PC-3 (cell line): ENCODE data around the gene NXPH1. TPM values are rescaled to one million over a fixed set of nuclear protein-coding genes. Genes with fewer than 3 reads are reported as not detected.

Source experiments
- ATAC-seq: fragments of 200-7000 bp; cut with Tn5 transposase; 2 replicates; pipeline ENCODE4 v1.9.1; 2020; ENCODE audit warnings: mild to moderate bottlenecking, moderate library complexity
- Bru-seq: library from RNA; stranded (reverse); fragments of 400-500 nt; gene quantifications from one replicate; lab custom pipeline; 2021; lab: Mats Ljungman, UMichigan
- BruChase-seq, 2 experiments: library from RNA; stranded (reverse); fragments of 400-500 nt; gene quantifications; one replicate each; lab custom pipeline; 2021; lab: Mats Ljungman, UMichigan
- BruUV-seq: library from RNA; stranded (reverse); fragments of 400-500 nt; replicated peaks from 2 replicates; lab custom pipeline; 2021; lab: Mats Ljungman, UMichigan
- CTCF ChIA-PET: fragments of 300-600 bp; sonication (Branson Sonifier 250); formaldehyde crosslinking; loops from one replicate; lab custom pipeline; 2022; ENCODE audit warnings: antibody characterized with exemption; lab: Charles Lee
- POLR2A ChIA-PET: fragments of 300-600 bp; sonication (Branson Sonifier 250); formaldehyde crosslinking; loops from one replicate; lab custom pipeline; 2022; ENCODE audit warnings: antibody characterized with exemption; ENCODE audit not compliant: unreplicated experiment; lab: Charles Lee
- DNase-seq: peaks from one replicate; pipeline ENCODE4 v3.0.0-alpha.2; 2015
- H2AFZ ChIP-seq: fragments of 300-600 bp; sonication (generic); 2 replicates; pipeline ENCODE4 v1.6.0; 2016; ENCODE audit warnings: antibody characterized with exemption, low read length
- H3F3A ChIP-seq: fragments of 300-600 bp; sonication (generic); one replicate; pipeline ENCODE4 v1.6.0; 2017; ENCODE audit warnings: antibody characterized with exemption, low read length, control low read depth, mild to moderate bottlenecking; ENCODE audit not compliant: unreplicated experiment
- H3K27ac ChIP-seq: fragments of 300-600 bp; sonication (generic); 2 replicates; pipeline ENCODE4 v1.5.1; 2016; ENCODE audit warnings: mild to moderate bottlenecking, low read length
- H3K27me3 ChIP-seq: fragments of 300-600 bp; sonication (generic); 2 replicates; pipeline ENCODE4 v1.6.1; 2016; ENCODE audit warnings: low read length, mixed read lengths
- H3K36me3 ChIP-seq: fragments of 300-600 bp; sonication (generic); 2 replicates; pipeline ENCODE4 v1.6.1; 2016; ENCODE audit warnings: low read depth, mixed run types, low read length, mixed read lengths
- H3K4me1 ChIP-seq: fragments of 300-600 bp; sonication (generic); 2 replicates; pipeline ENCODE4 v1.5.1; 2016; ENCODE audit warnings: low read length; ENCODE audit not compliant: insufficient read depth
- H3K4me2 ChIP-seq: fragments of 300-600 bp; sonication (generic); 2 replicates; pipeline ENCODE4 v1.6.0; 2016; ENCODE audit warnings: low read length
- H3K4me3 ChIP-seq: fragments of 300-600 bp; sonication (generic); 2 replicates; pipeline ENCODE4 v1.5.1; 2016; ENCODE audit warnings: mild to moderate bottlenecking, low read length, mixed read lengths
- H3K79me2 ChIP-seq: fragments of 300-600 bp; sonication (generic); 2 replicates; pipeline ENCODE4 v1.6.1; 2017; ENCODE audit warnings: low read length, mixed read lengths
- H3K9ac ChIP-seq: fragments of 300-600 bp; sonication (generic); 2 replicates; pipeline ENCODE4 v1.6.0; 2016; ENCODE audit warnings: mild to moderate bottlenecking, low read length
- H3K9me2 ChIP-seq: fragments of 300-600 bp; sonication (generic); replicated peaks from 2 replicates; pipeline ENCODE4 v1.6.1; 2016; ENCODE audit warnings: mixed run types, low read length, mixed read lengths
- H3K9me3 ChIP-seq: fragments of 300-600 bp; sonication (generic); 2 replicates; pipeline ENCODE4 v1.6.1; 2016; ENCODE audit warnings: low read length, mixed read lengths
- H4K20me1 ChIP-seq: fragments of 300-600 bp; sonication (generic); 2 replicates; pipeline ENCODE4 v1.6.1; 2016; ENCODE audit warnings: low read length, mixed read lengths
- EZH2 ChIP-seq: fragments of 300-600 bp; sonication (generic); IDR thresholded peaks from one replicate; pipeline ENCODE4 v1.6.1; 2017; ENCODE audit warnings: antibody characterized with exemption, mild to moderate bottlenecking, low read length; ENCODE audit not compliant: unreplicated experiment
- EZH2phosphoT487 ChIP-seq: fragments of 300-600 bp; sonication (generic); IDR thresholded peaks from 2 replicates; pipeline ENCODE4 v1.6.1; 2018; ENCODE audit warnings: mild to moderate bottlenecking, antibody characterized with exemption, low read length, borderline replicate concordance
- intact Hi-C: fragments of 100-400 bp; cut with micrococcal nuclease; formaldehyde crosslinking; loops from 2 replicates; pipeline ENCODE4 v1.9.0; 2023
- long read RNA-seq: library from polyadenylated mRNA; unstranded; transcript quantifications from one replicate; pipeline ENCODE4 v2.0.0, GENCODE V29; 2021; ENCODE audit not compliant: unreplicated experiment
- total RNA-seq: library from RNA; depleted of rRNA; stranded (reverse); fragments of >200 nt; gene quantifications from 2 replicates; pipeline ENCODE4 v1.2.3, GENCODE V29; 2014; rRNA removed
- TF ChIP-seq, protein P1 (sequence below): fragments of 300-600 bp; sonication (generic); conservative IDR thresholded peaks from 2 replicates; pipeline ENCODE4 v1.5.1; 2017; ENCODE audit warnings: antibody characterized with exemption, low read depth, mild to moderate bottlenecking, low read length

Gene NXPH1
- total RNA-seq = not detected in 2 replicates
- percentile 0 among the genes with signal in this experiment for Bru-seq, nascent RNA
- BruChase-seq, experiment 1, labeled RNA remaining after a 6-hour chase = percentile 1 among the genes with signal in this experiment
- BruChase-seq, experiment 2, labeled RNA remaining after a 2-hour chase = percentile 2 among the genes with signal in this experiment
- long read RNA-seq = 0 reads

DNA sequence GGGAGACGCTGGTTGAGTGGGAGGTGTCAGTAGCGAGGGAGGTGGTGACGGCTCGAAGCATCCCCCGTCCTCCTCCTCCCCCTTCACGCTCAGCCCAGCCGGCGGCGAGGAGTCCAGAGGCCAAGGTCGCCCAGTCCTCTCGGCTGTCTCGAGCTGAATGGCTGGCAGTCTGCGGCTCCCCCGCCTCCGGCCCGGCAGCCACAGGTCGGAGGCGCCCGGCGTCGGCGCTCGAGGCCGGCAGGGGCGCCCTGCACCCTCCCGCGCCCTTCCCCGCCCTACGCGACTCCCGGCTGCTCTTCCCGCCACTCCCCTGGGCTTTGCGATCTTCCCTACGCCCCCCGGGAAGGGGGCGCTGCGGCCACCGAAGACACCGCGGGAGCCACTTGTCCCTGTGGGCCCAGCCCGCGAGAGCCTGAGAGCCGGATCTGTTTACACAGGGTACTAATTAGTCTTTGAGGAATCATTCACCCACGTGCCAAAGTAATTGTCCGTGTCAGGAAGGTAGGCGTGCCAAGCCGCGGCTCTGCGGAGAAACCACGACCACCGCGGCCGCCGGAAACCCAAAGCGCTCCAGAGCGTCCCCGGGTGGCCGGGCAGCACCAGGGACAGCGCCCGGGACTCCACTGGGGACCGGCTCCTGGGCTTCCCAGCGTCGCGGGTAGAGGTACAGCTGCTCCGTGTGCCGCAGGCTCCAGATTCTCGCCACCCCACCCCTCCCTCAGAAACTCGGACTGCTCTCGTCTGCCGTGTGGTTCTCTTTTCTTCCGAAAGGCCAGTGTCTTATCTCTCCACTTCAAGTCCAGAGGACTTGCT, at the start of gene NXPH1:
Gene NXPH1, plus strand, starts transcription at position 133 of the 813 bp plus-strand sequence.
- no peaks in the 10 kb centered on the region for H3K9me3 ChIP-seq
- ChIA-PET CTCF (no interaction called here), POLR2A (no interaction called here)
- no peak within 1 kb of the TSS for H3K27ac ChIP-seq
- H4K20me1 ChIP-seq = no peaks in the 10 kb centered on the region
- ATAC-seq (no peak), DNase-seq (no peak)
- BruUV-seq = no TSS peak
- no peaks in the 10 kb centered on the region for H3K9me2 ChIP-seq
- H3K4me2 ChIP-seq = no peak within 1 kb of the TSS
- H3F3A ChIP-seq = no peaks in the 10 kb centered on the region
- no peaks in the 10 kb centered on the region for H3K79me2 ChIP-seq
- no peaks in the 10 kb centered on the region for H3K4me1 ChIP-seq
- H2AFZ ChIP-seq = no peak within 1 kb of the TSS
- H3K36me3 ChIP-seq = no peaks in the 10 kb centered on the region
- no peak within 1 kb of the TSS for H3K9ac ChIP-seq
- TF ChIP-seq EZH2phosphoT487 (no peak), EZH2 (no peak)
- TF ChIP-seq, protein P1, sequence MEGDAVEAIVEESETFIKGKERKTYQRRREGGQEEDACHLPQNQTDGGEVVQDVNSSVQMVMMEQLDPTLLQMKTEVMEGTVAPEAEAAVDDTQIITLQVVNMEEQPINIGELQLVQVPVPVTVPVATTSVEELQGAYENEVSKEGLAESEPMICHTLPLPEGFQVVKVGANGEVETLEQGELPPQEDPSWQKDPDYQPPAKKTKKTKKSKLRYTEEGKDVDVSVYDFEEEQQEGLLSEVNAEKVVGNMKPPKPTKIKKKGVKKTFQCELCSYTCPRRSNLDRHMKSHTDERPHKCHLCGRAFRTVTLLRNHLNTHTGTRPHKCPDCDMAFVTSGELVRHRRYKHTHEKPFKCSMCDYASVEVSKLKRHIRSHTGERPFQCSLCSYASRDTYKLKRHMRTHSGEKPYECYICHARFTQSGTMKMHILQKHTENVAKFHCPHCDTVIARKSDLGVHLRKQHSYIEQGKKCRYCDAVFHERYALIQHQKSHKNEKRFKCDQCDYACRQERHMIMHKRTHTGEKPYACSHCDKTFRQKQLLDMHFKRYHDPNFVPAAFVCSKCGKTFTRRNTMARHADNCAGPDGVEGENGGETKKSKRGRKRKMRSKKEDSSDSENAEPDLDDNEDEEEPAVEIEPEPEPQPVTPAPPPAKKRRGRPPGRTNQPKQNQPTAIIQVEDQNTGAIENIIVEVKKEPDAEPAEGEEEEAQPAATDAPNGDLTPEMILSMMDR = no peak
- H3K27me3 ChIP-seq = peaks cover 14% of the 10 kb centered on the region; the same call in 1 of the 2 replicates
- no peak within 1 kb of the TSS for H3K4me3 ChIP-seq
- intact Hi-C loops = no loop called here

DNA sequence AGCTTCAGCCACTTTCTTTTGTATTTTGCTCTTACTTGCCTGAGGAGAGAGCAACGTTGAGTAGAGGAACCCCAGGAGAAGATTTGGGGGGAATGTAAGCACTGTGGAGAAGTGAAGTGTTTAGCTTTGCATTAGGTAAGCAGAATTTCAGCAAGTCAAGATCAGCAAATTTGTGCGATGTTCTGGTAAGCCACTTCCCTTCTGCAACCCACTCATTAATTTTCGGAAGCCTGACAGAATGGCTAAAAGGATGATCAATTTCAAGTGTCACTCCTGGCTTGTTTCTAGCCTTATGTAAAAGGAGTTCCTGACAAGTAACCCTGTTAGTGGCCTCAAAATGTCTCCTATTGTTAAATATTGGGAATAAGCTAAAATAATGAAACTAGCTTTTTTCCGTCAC, 48.5 kb upstream of the NXPH1 start:
- Histone ChIP-seq H3K4me2 (no peak overlapping the region), H3K27me3 (peaks cover 17% of the 10 kb centered on the region), H3K4me3 (no peak overlapping the region)

More for the DNA sequence above, 48.5 kb upstream of the NXPH1 start:
- Histone ChIP-seq H3K27ac (no peak overlapping the region), H3K9ac (no peak overlapping the region), H3K79me2 (no peaks in the 10 kb centered on the region), H4K20me1 (no peaks in the 10 kb centered on the region), H3F3A (no peaks in the 10 kb centered on the region), H3K9me2 (no peaks in the 10 kb centered on the region), H3K4me1 (no peaks in the 10 kb centered on the region), H3K36me3 (no peaks in the 10 kb centered on the region), H3K9me3 (no peaks in the 10 kb centered on the region), H2AFZ (no peak overlapping the region)
- TF ChIP-seq, protein P1 = no peak
- TF ChIP-seq EZH2phosphoT487 = no peak
- no peak for TF ChIP-seq EZH2
- CTCF ChIA-PET = no interaction called here
- intact Hi-C loops = no loop called here
- DNase-seq (no peak), ATAC-seq (no peak)
- BruUV-seq = no TSS peak
- POLR2A ChIA-PET = no interaction called here
